GM13977 (cell line): ENCODE measurements around the gene RSAD2.
"Not testable (repeated sequence)": the region's sequence is repeated elsewhere in the genome, so short reads cannot be mapped to it uniquely, and the experiment has no call there.

Source experiments
- DNase-seq: peaks from one replicate; pipeline ENCODE4 v3.0.0; 2012; ENCODE audit warnings: low spot score
- CTCF ChIP-seq: IDR thresholded peaks from 2 replicates; pipeline ENCODE4 v1.5.1; 2012; ENCODE audit warnings: mild to moderate bottlenecking, control low read depth; ENCODE audit not compliant: insufficient read depth; ENCODE audit errors: extremely low read depth, missing control alignments
- in situ Hi-C: fragments of 300-500 bp; cut with MboI; formaldehyde crosslinking; loops from one replicate; pipeline ENCODE4 v1.12.0; 2022; ENCODE audit warnings: low sequenced_read_pairs, low pct_unique_long_range_greater_than_20kb, mixed read lengths, inconsistent platforms; ENCODE audit not compliant: unreplicated experiment

Gene RSAD2

GRCh38 chr2:6932828-6933227, 55.3 kb downstream of the RSAD2 start:
- TF ChIP-seq CTCF: no peak
- no peak for DNase-seq
- in situ Hi-C loops: no loop called here

GRCh38 chr2:6933911-6934310, 56.3 kb downstream of the RSAD2 start:
- in situ Hi-C loops: no loop called here
- no peak for DNase-seq
- no peak for TF ChIP-seq CTCF

GRCh38 chr2:6934345-6934744, 56.8 kb downstream of the RSAD2 start:
- no peak for TF ChIP-seq CTCF
- in situ Hi-C loops: no loop called here
- DNase-seq: no peak

- DNase-seq: no peak
- in situ Hi-C loops: no loop called here
- no peak for TF ChIP-seq CTCF
These were observed 57.4 kb downstream of the RSAD2 start for GRCh38 chr2:6934758-6935651.

- DNase-seq, in situ Hi-C loops: not testable (repeated sequence)
These were observed 58.1 kb downstream of the RSAD2 start for GRCh38 chr2:6935652-6936020.

- no peak for DNase-seq
- in situ Hi-C loops: no loop called here
- no peak for TF ChIP-seq CTCF
These were observed 59.6 kb downstream of the RSAD2 start for GRCh38 chr2:6937157-6937556.

GRCh38 chr2:6937582-6937981, 60.0 kb downstream of the RSAD2 start:
- no peak for DNase-seq
- in situ Hi-C loops: no loop called here

More at GRCh38 chr2:6937582-6937981, 60.0 kb downstream of the RSAD2 start:
- TF ChIP-seq CTCF: no peak
